Stimulated activated CD4-positive, alpha-beta T cell treated with anti-CD3 and anti-CD28 coated beads, Interleukin-2, amount 100 ng/mL, for 24 hours (primary cell): ENCODE measurements around the gene PARVB.

Source experiments
- DNase-seq, 2 donors: peaks; one replicate each; pipeline ENCODE4 v3.0.0-alpha.2; 2020

PARVB gene

GRCh38 chr22:44166498-44167276 lies 142.6 kb downstream of the PARVB start:
- DNase-seq: no peak

GRCh38 chr22:44167501-44167900 lies 143.4 kb downstream of the PARVB start:
- no peak for DNase-seq

- no peak for DNase-seq
These were observed 144.1 kb downstream of the PARVB start for GRCh38 chr22:44168206-44168605.

GRCh38 chr22:44170470-44170869 lies 146.4 kb downstream of the PARVB start:
- DNase-seq: no peak

- DNase-seq: no peak
These were observed 147.5 kb downstream of the PARVB start for GRCh38 chr22:44171561-44171960.

- no peak for DNase-seq
These were observed 148.4 kb downstream of the PARVB start for GRCh38 chr22:44172370-44173108.

GRCh38 chr22:44173154-44173553 lies 149.1 kb downstream of the PARVB start:
- no peak for DNase-seq

GRCh38 chr22:44175676-44176075 lies 151.6 kb downstream of the PARVB start:
- DNase-seq: no peak

GRCh38 chr22:44179196-44179988 lies 155.3 kb downstream of the PARVB start:
- no peak for DNase-seq

- no peak for DNase-seq
These were observed 156.0 kb downstream of the PARVB start for GRCh38 chr22:44179989-44180705.

GRCh38 chr22:44180706-44181032 lies 156.6 kb downstream of the PARVB start, which contains the start of gene PARVG:
Gene PARVG (plus strand): TSS chr22:44180925. CDS start chr22:44183330, 2,405 bp downstream.
- DNase-seq: peak in 1 of 2 donors; percentile 33

- DNase-seq: peak; percentile 66 to 68
These were observed 157.2 kb downstream of the PARVB start for GRCh38 chr22:44181033-44181911.

GRCh38 chr22:44181912-44182587 lies 157.9 kb downstream of the PARVB start:
- DNase-seq: peak; percentile 36 to 38

GRCh38 chr22:44182588-44183286 lies 158.6 kb downstream of the PARVB start:
- DNase-seq: peak; percentile 41 to 60

GRCh38 chr22:44183287-44183588 lies 159.1 kb downstream of the PARVB start:
- DNase-seq: no peak

GRCh38 chr22:44184006-44184405 lies 159.9 kb downstream of the PARVB start:
- no peak for DNase-seq

GRCh38 chr22:44185237-44186120 lies 161.4 kb downstream of the PARVB start:
- DNase-seq: no peak

GRCh38 chr22:44186121-44186510 lies 162.0 kb downstream of the PARVB start:
- no peak for DNase-seq

GRCh38 chr22:44186737-44187136 lies 162.6 kb downstream of the PARVB start:
- no peak for DNase-seq
